Neuronal stem cell (in vitro differentiated cells): Measurements from ENCODE around the gene SURF2.
A peak's percentile ranks its signal among the peaks of the same experiment; 100 is the strongest.

Experiments used
- DNase-seq: peaks from one replicate; pipeline ENCODE4 v3.0.0-alpha.2; 2013; ENCODE audit warnings: low spot score
- H2AFZ ChIP-seq: one replicate; pipeline ENCODE4 v1.6.1; 2013; ENCODE audit warnings: mild to moderate bottlenecking, low read length, inconsistent platforms
- H2AK5ac ChIP-seq: 2 replicates; pipeline ENCODE4 v1.6.1; 2013; ENCODE audit warnings: low read depth, mild to moderate bottlenecking, inconsistent platforms, low read length, moderate library complexity, mixed read lengths
- H2BK120ac ChIP-seq: 2 replicates; pipeline ENCODE4 v1.6.1; 2013; ENCODE audit warnings: low read depth, mild to moderate bottlenecking, inconsistent platforms, low read length, moderate library complexity, mixed read lengths
- H2BK12ac ChIP-seq: one replicate; pipeline ENCODE4 v1.6.1; 2013; ENCODE audit warnings: low read length, inconsistent platforms
- H2BK15ac ChIP-seq: 2 replicates; pipeline ENCODE4 v1.6.1; 2013; ENCODE audit warnings: mild to moderate bottlenecking, low read length, inconsistent platforms, mixed read lengths
- H2BK5ac ChIP-seq: one replicate; pipeline ENCODE4 v1.6.1; 2013; ENCODE audit warnings: inconsistent platforms, mild to moderate bottlenecking, low read length, moderate library complexity
- H3K14ac ChIP-seq: one replicate; pipeline ENCODE4 v1.6.1; 2013; ENCODE audit warnings: low read length, inconsistent platforms
- H3K18ac ChIP-seq: 2 replicates; pipeline ENCODE4 v1.6.1; 2013; ENCODE audit warnings: low read length, inconsistent platforms
- H3K23ac ChIP-seq: 2 replicates; pipeline ENCODE4 v1.6.1; 2013; ENCODE audit warnings: low read depth, mild to moderate bottlenecking, mixed read lengths, low read length, inconsistent platforms; ENCODE audit not compliant: poor library complexity
- H3K27ac ChIP-seq: replicated peaks from 3 replicates; pipeline ENCODE4 v1.5.1; 2013; ENCODE audit warnings: low read length, inconsistent platforms
- H3K27me3 ChIP-seq, 3 experiments: 2 replicates each; pipeline ENCODE4 v1.6.1; 2013; ENCODE audit warnings: low read length in 3 of 3, mild to moderate bottlenecking in 2 of 3, inconsistent platforms in 1 of 3, low read depth in 1 of 3, mixed read lengths in 1 of 3, moderate library complexity in 1 of 3; ENCODE audit not compliant: control insufficient read depth in 3 of 3, insufficient read depth in 3 of 3
- H3K36me3 ChIP-seq, 2 donors: replicated peaks in 1 of 2; 2 replicates each; pipeline ENCODE4 v1.6.1; 2013; ENCODE audit warnings: low read length in 2 of 2; ENCODE audit not compliant: control insufficient read depth in 2 of 2, insufficient read depth in 2 of 2
- H3K4ac ChIP-seq: 2 replicates; pipeline ENCODE4 v1.6.1; 2013; ENCODE audit warnings: inconsistent platforms, mild to moderate bottlenecking, low read length, moderate library complexity
- H3K4me1 ChIP-seq, 2 donors: 1 replicate in 1 of 2; 2 replicates in 1 of 2; pipeline ENCODE4 v1.6.1; 2013; ENCODE audit warnings: low read length in 2 of 2, low read depth in 1 of 2; ENCODE audit not compliant: control insufficient read depth in 2 of 2, insufficient read depth in 1 of 2
- H3K4me2 ChIP-seq: one replicate; pipeline ENCODE4 v1.6.1; 2013; ENCODE audit warnings: mild to moderate bottlenecking, low read length, inconsistent platforms; ENCODE audit not compliant: insufficient read depth, poor library complexity, severe bottlenecking
- H3K4me3 ChIP-seq, 2 donors: 2 replicates each; pipeline ENCODE4 v1.5.1; 2013; ENCODE audit warnings: low read length in 2 of 2, mild to moderate bottlenecking in 2 of 2, inconsistent platforms in 1 of 2, moderate library complexity in 1 of 2
- H3K79me1 ChIP-seq: one replicate; pipeline ENCODE4 v1.6.1; 2013; ENCODE audit warnings: low read depth, mild to moderate bottlenecking, inconsistent platforms, low read length, moderate library complexity
- H3K9ac ChIP-seq: one replicate; pipeline ENCODE4 v1.6.1; 2013; ENCODE audit warnings: mild to moderate bottlenecking, low read depth, low read length, inconsistent platforms; ENCODE audit not compliant: poor library complexity
- H3K9me3 ChIP-seq, 2 donors: replicated peaks in 1 of 2; 2 replicates each; pipeline versions ENCODE3 to v1.6.1; 2013; ENCODE audit warnings: low read length in 2 of 2, mild to moderate bottlenecking in 2 of 2, inconsistent platforms in 1 of 2, low read depth in 1 of 2, mixed read lengths in 1 of 2, moderate library complexity in 1 of 2; ENCODE audit not compliant: control insufficient read depth in 2 of 2, insufficient read depth in 1 of 2
- H4K8ac ChIP-seq: one replicate; pipeline ENCODE4 v1.6.1; 2013; ENCODE audit warnings: low read depth, mild to moderate bottlenecking, inconsistent platforms, low read length, moderate library complexity
- H4K91ac ChIP-seq: one replicate; pipeline ENCODE4 v1.6.1; 2013; ENCODE audit warnings: low read length, low read depth, mild to moderate bottlenecking, inconsistent platforms; ENCODE audit not compliant: poor library complexity
- WGBS, 2 donors: extraction: QIAGEN DNeasy Blood & Tissue Kit; methylation state at CpG; one replicate each; pipeline ENCODE4 v1.1.7; 2013; ENCODE audit warnings: missing lambda C conversion rate in 2 of 2, mixed read lengths in 1 of 2; ENCODE audit not compliant: insufficient read length in 2 of 2, insufficient replicate concordance in 1 of 2; ENCODE audit errors: extremely low coverage in 2 of 2; 5-methylcytosine and 5-hydroxymethylcytosine counted together

Gene SURF2

DNA sequence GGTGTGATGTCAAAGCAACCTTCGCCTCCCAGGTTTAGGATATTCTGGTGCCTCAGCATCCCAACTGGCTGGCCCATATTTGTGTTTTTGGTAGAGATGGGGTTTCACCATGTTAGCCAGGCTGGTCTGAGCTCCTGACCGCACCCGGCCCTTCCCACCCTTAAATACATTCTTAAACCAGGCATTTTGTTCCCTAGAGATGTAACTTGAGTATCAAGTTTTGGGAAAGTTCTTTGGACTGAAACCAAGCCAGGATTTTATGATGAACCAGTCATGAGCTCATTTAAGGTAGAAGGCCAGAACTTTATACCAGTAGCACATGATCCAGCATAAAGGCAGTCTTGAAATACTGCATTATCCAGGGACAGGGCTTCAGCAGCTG lies 4.8 kb upstream of the SURF2 start:
- H2AFZ ChIP-seq: no peak overlapping the region
- no peak overlapping the region for H2BK120ac ChIP-seq

DNA sequence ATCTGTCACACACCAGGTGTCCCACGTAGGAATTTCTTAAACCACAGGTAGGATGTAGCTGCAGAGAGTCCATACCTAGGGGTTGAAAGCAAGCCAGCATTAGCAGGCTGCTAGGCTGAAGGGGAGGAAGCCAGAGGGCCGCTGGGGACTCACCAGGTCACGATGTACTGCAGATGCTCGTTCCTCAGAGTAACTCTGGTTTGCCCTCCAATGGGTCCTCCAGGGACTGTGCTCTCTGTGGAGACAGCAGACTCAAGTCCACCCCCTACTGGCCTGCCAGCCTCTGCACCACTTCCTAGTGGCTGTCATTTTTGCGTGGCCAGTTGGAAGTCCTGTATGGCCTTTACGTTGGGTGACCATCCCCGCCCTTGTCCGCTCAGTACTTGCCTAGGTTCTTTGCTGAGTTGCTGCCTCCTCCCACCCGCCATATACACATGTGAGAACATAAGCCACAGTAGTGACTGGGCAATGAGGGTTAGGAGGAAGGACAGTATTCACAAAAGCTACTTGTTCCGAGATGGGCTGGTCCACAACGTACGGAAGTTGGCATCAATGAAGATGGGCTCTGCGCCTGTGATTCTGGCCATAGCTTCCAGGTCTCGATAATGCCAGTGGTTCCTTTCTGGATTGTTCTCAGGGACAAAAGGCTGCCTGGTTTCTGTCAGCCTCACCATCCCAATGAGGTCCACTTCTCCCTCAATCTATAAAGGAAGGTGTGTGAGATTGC lies 4.3 kb upstream of the SURF2 start:
- Histone ChIP-seq H3K18ac (no peak overlapping the region), H3K4me1 (peaks cover 4 to 14% of the 10 kb centered on the region in 2 donors), H3K4me3 (no peak overlapping the region), H3K9me3 (peaks cover 0 to 5% of the 10 kb centered on the region in 2 donors), H4K8ac (no peak overlapping the region), H4K91ac (no peak overlapping the region), H3K9ac (no peak overlapping the region), H3K79me1 (peaks cover 12% of the 10 kb centered on the region), H3K36me3 (peaks cover 42 to 59% of the 10 kb centered on the region in 2 donors), H3K4ac (no peak overlapping the region), H2AK5ac (no peak overlapping the region), H3K27ac (no peak overlapping the region), H2BK15ac (no peak overlapping the region), H3K4me2 (no peak overlapping the region), H2BK120ac (no peak overlapping the region), H3K14ac (no peak overlapping the region), H3K23ac (peak overlapping the region; percentile 4), H2BK12ac (no peak overlapping the region), H2AFZ (no peak overlapping the region), H3K27me3 (no peaks in the 10 kb centered on the region), H2BK5ac (no peak overlapping the region)
- no CpG with 5 or more reads among the region's 14 CpGs for WGBS, 2 donors
- peak; percentile 21 for DNase-seq

More for the DNA sequence above, 4.8 kb upstream of the SURF2 start:
- WGBS, 2 donors: no CpG with 5 or more reads among the region's 3 CpGs
- no peak overlapping the region for H3K4ac ChIP-seq
- H3K27ac ChIP-seq: no peak overlapping the region
- H3K14ac ChIP-seq: no peak overlapping the region
- H3K18ac ChIP-seq: no peak overlapping the region
- no peak overlapping the region for H4K8ac ChIP-seq
- no peak for DNase-seq
- H3K9ac ChIP-seq: no peak overlapping the region
- no peak overlapping the region for H3K4me2 ChIP-seq
- H3K4me3 ChIP-seq: no peak overlapping the region
- no peak overlapping the region for H4K91ac ChIP-seq
- H2BK12ac ChIP-seq: no peak overlapping the region
- peaks cover 4 to 17% of the 10 kb centered on the region in 2 donors for H3K4me1 ChIP-seq
- no peak overlapping the region for H2BK5ac ChIP-seq
- no peaks in the 10 kb centered on the region for H3K27me3 ChIP-seq
- H3K79me1 ChIP-seq: peaks cover 13% of the 10 kb centered on the region
- H2AK5ac ChIP-seq: no peak overlapping the region
- peaks cover 42 to 60% of the 10 kb centered on the region in 2 donors for H3K36me3 ChIP-seq
- peaks cover 0 to 5% of the 10 kb centered on the region in 2 donors for H3K9me3 ChIP-seq
- peak overlapping the region; percentile 4 for H3K23ac ChIP-seq
- no peak overlapping the region for H2BK15ac ChIP-seq

DNA sequence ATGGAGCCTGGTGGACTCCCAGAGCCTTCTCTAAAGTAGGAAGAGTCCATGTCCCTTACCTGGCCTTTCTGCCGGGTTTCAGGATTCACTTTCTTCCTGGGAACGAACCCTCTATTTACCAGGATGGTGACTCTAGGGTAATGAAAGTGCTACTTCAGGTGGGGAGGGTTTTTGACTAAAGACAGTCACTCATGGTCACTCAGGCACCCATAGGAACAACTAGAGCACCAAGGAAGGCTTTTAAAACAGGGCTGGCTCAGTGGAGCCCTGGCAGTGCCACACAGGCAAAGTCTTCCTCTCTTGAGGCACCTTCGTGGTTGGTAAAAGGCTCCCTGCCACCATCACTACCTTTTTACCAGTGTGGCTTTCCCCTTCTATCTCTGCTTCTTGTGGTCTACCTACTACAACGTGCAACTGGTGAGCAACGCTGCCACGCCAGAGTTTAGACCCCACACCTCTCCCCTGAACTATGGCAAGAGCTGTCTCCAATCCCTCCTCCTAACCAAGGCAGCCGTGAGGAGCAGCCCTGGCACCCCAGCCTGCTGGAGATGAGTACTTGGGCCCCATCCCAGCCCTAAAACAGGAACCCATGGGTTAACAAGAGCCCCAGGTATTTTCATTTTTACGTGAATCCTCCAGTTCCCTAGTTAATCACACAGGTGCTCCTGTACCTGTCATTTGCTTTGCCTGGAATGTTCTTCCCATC lies 3.6 kb upstream of the SURF2 start:
- no peak overlapping the region for H3K14ac ChIP-seq
- no peak for DNase-seq
- peaks cover 15% of the 10 kb centered on the region for H3K79me1 ChIP-seq
- H2AFZ ChIP-seq: no peak overlapping the region
- H3K27me3 ChIP-seq: no peaks in the 10 kb centered on the region
- H2BK120ac ChIP-seq: no peak overlapping the region
- no peak overlapping the region for H4K91ac ChIP-seq
- H3K27ac ChIP-seq: no peak overlapping the region
- no peak overlapping the region for H2BK12ac ChIP-seq
- H4K8ac ChIP-seq: peak overlapping the region; percentile 87
- WGBS, 2 donors: no CpG with 5 or more reads among the region's 8 CpGs
- no peak overlapping the region for H3K4me3 ChIP-seq
- H2BK5ac ChIP-seq: no peak overlapping the region
- peaks cover 42 to 64% of the 10 kb centered on the region in 2 donors for H3K36me3 ChIP-seq
- H3K4ac ChIP-seq: no peak overlapping the region
- H3K4me2 ChIP-seq: no peak overlapping the region
- no peak overlapping the region for H2AK5ac ChIP-seq
- H3K9ac ChIP-seq: no peak overlapping the region
- H2BK15ac ChIP-seq: no peak overlapping the region
- no peak overlapping the region for H3K18ac ChIP-seq
- H3K9me3 ChIP-seq: peaks cover 0 to 5% of the 10 kb centered on the region in 2 donors
- H3K23ac ChIP-seq: no peak overlapping the region
- H3K4me1 ChIP-seq: peaks cover 7 to 19% of the 10 kb centered on the region in 2 donors

DNA sequence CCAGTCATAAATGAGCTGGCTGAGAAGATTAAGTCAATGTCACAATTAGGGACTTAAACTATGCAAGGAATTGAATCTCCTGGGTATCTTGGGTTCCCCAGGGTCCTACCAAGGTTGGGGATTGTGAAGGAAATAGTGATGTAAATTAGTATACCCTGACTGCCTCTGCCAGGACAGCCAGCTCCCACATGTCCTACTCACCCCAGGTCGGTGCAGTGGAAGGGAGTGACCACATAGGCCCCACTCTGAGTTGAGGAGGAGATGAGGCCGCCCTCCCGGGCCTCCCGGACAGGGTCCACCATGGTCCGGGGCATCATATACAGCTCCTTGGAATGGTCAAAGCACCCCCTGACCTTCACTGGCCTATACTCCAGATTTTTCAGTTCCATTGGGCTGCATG lies 2.8 kb upstream of the SURF2 start:
- no peak overlapping the region for H3K27ac ChIP-seq

More for the DNA sequence above, 2.8 kb upstream of the SURF2 start:
- H3K36me3 ChIP-seq: peaks cover 44 to 71% of the 10 kb centered on the region in 2 donors
- peaks cover 15% of the 10 kb centered on the region for H3K79me1 ChIP-seq
- H3K4me2 ChIP-seq: no peak overlapping the region
- H2BK5ac ChIP-seq: no peak overlapping the region
- no peak overlapping the region for H3K18ac ChIP-seq
- no peak overlapping the region for H2AK5ac ChIP-seq
- H3K9me3 ChIP-seq: peaks cover 0 to 5% of the 10 kb centered on the region in 2 donors
- no peak overlapping the region for H3K14ac ChIP-seq
- no peak overlapping the region for H4K8ac ChIP-seq
- no peak overlapping the region for H2BK15ac ChIP-seq
- H2BK120ac ChIP-seq: no peak overlapping the region
- H3K4me1 ChIP-seq: peaks cover 7 to 19% of the 10 kb centered on the region in 2 donors
- DNase-seq: no peak
- no peak overlapping the region for H2BK12ac ChIP-seq
- H3K23ac ChIP-seq: no peak overlapping the region
- no peak overlapping the region for H3K9ac ChIP-seq
- H3K4me3 ChIP-seq: no peak overlapping the region
- H3K4ac ChIP-seq: no peak overlapping the region
- H4K91ac ChIP-seq: no peak overlapping the region
- no peaks in the 10 kb centered on the region for H3K27me3 ChIP-seq
- no peak overlapping the region for H2AFZ ChIP-seq
- WGBS, 2 donors: no CpG with 5 or more reads among the region's 5 CpGs
